ENCODE measurements around the gene CACNA2D4. TPM values are rescaled to one million over a fixed set of nuclear protein-coding genes. Genes with fewer than 3 reads are reported as not detected.
A peak's percentile ranks its signal among the peaks of the same experiment; 100 is the strongest.

CACNA2D4 gene
- total and polyA plus RNA-seq, 2 of the 13 experiments (the other 11 are each of a cell fraction or from before 2014, with no cell fraction given) = 14.2 to 136 TPM

DNA sequence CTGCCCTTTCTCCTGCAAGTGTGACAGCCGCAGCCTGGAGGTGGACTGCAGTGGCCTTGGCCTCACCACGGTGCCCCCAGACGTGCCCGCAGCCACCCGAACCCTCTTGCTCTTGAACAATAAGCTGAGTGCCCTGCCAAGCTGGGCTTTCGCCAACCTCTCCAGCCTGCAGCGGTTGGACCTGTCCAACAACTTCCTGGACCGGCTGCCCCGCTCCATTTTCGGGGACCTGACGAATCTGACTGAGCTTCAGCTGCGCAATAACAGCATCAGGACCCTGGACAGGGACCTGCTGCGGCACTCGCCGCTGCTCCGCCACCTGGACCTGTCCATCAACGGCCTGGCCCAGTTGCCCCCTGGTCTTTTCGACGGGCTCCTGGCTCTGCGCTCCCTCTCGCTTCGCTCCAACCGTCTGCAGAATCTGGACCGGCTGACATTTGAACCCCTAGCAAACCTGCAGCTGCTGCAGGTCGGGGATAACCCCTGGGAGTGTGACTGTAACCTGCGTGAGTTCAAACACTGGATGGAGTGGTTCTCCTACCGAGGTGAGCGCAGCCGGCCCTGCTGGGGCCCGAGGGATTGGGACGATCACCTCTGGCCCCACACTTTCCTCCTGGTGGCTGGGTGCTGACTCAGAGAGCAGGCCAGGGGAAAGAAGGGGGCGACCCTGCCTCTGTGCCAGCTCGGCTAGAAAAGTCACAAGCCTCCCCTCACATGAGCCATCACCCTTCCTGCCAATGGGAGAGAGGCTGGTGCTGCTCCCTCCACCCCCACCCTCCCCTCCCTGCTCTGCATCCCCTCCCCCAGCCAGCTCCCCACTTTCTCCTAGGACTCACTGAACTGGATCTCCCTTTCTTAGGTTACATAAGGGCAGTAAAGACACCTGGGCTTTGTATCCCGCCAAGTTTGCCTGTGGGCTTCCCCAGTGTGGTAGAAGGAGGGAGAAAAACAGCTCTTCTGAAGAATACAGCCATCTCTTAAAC lies 87.2 kb downstream of the CACNA2D4 start (continued):
- TF ChIP-seq SP140L (CRISPR knock-in tag; IDR thresholded peaks at IDR 0.05; ENCODE audit: borderline replicate concordance) (peak; percentile 67; the same call in 1 of the 2 replicates), ETV6 (CRISPR knock-in tag; conservative IDR thresholded peaks at IDR 0.05) (peak; percentile 93), TBX3 (IDR thresholded peaks at IDR 0.05; ENCODE audit: borderline replicate concordance) (peak; percentile 38; the same call in 1 of the 2 replicates), ZNF263 (CRISPR knock-in tag; IDR thresholded peaks at IDR 0.05) (peak; percentile 63), ZNF883 (CRISPR knock-in tag; IDR thresholded peaks at IDR 0.05; ENCODE audit: not compliant biosample characterization) (peak; percentile 89), NFKB2 (CRISPR knock-in tag; IDR thresholded peaks at IDR 0.05; ENCODE audit: borderline replicate concordance) (peak; percentile 97; the same call in 1 of the 2 replicates), KLF12 (CRISPR knock-in tag; IDR thresholded peaks at IDR 0.05; ENCODE audit: borderline replicate concordance) (0 out of 2 replicates have a peak, but pooled peaks have one; percentile 82), ZSCAN12 (CRISPR knock-in tag; IDR thresholded peaks at IDR 0.05) (peak; percentile 93; the same call in 1 of the 2 replicates), ZKSCAN5 (CRISPR knock-in tag; IDR thresholded peaks at IDR 0.05) (no peak), NR2C2 (CRISPR knock-in tag; IDR thresholded peaks at IDR 0.05; ENCODE audit: borderline replicate concordance) (no peak), ZSCAN20 (CRISPR knock-in tag; IDR thresholded peaks at IDR 0.05; ENCODE audit: borderline replicate concordance) (peak; percentile 61; the same call in 1 of the 2 replicates), ZNF781 (CRISPR knock-in tag; IDR thresholded peaks at IDR 0.05; ENCODE audit: borderline replicate concordance, not compliant biosample characterization) (peak; percentile 95), ZNF607 (CRISPR knock-in tag; IDR thresholded peaks at IDR 0.05; ENCODE audit: borderline replicate concordance) (peak; percentile 80; the same call in 1 of the 2 replicates), PRMT3 (CRISPR knock-in tag; IDR thresholded peaks at IDR 0.05; ENCODE audit: borderline replicate concordance, low read depth) (peak; percentile 89), ZNF724P (CRISPR knock-in tag; IDR thresholded peaks at IDR 0.05; ENCODE audit: borderline replicate concordance) (no peak), RXRA (CRISPR knock-in tag; IDR thresholded peaks at IDR 0.05) (peak; percentile 36; the same call in 1 of the 2 replicates), ZFP1 (CRISPR knock-in tag; IDR thresholded peaks at IDR 0.05) (no peak), ARNTL (CRISPR knock-in tag; IDR thresholded peaks at IDR 0.05) (peak; percentile 27; the same call in 1 of the 2 replicates), ARID2 (CRISPR knock-in tag; IDR thresholded peaks at IDR 0.05; ENCODE audit: borderline replicate concordance) (no peak), ZNF331 (CRISPR knock-in tag; IDR thresholded peaks at IDR 0.05) (peak; percentile 91), ZNF879 (CRISPR knock-in tag; IDR thresholded peaks at IDR 0.05) (0 out of 2 replicates have a peak, but pooled peaks have one; percentile 32), BCL6 (CRISPR knock-in tag; IDR thresholded peaks at IDR 0.05) (peak; percentile 70; the same call in 1 of the 2 replicates), MIXL1 (CRISPR knock-in tag; IDR thresholded peaks at IDR 0.05) (peak; percentile 78), ZNF747 (CRISPR knock-in tag; IDR thresholded peaks at IDR 0.05; ENCODE audit: borderline replicate concordance) (peak; percentile 58; the same call in 1 of the 2 replicates), NFIC (IDR thresholded peaks at IDR 0.05; ENCODE audit: low read length) (no peak), RELA (CRISPR knock-in tag; IDR thresholded peaks at IDR 0.05) (no peak)
- TF ChIP-seq, protein P1, sequence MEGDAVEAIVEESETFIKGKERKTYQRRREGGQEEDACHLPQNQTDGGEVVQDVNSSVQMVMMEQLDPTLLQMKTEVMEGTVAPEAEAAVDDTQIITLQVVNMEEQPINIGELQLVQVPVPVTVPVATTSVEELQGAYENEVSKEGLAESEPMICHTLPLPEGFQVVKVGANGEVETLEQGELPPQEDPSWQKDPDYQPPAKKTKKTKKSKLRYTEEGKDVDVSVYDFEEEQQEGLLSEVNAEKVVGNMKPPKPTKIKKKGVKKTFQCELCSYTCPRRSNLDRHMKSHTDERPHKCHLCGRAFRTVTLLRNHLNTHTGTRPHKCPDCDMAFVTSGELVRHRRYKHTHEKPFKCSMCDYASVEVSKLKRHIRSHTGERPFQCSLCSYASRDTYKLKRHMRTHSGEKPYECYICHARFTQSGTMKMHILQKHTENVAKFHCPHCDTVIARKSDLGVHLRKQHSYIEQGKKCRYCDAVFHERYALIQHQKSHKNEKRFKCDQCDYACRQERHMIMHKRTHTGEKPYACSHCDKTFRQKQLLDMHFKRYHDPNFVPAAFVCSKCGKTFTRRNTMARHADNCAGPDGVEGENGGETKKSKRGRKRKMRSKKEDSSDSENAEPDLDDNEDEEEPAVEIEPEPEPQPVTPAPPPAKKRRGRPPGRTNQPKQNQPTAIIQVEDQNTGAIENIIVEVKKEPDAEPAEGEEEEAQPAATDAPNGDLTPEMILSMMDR (CRISPR knock-in tag; IDR thresholded peaks at IDR 0.05) = no peak
- TF ChIP-seq, protein P2, sequence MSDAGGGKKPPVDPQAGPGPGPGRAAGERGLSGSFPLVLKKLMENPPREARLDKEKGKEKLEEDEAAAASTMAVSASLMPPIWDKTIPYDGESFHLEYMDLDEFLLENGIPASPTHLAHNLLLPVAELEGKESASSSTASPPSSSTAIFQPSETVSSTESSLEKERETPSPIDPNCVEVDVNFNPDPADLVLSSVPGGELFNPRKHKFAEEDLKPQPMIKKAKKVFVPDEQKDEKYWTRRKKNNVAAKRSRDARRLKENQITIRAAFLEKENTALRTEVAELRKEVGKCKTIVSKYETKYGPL (CRISPR knock-in tag; IDR thresholded peaks at IDR 0.05) = peak; percentile 77; the same call in 1 of the 2 replicates
